Measurements from ENCODE around the gene NUDT1. TPM values are rescaled to one million over a fixed set of nuclear protein-coding genes. Genes with fewer than 3 reads are reported as not detected.

NUDT1 gene
- total and polyA plus RNA-seq, 12 donors, result 2.5 to 17.3 (median 8.7) TPM

- DNase-seq, result peak in 2 of 7 donors; percentile 2 to 15
- Histone ChIP-seq H3K4me3 (no peak overlapping the region), H3K27ac (no peak overlapping the region), H3K27me3 (no peaks in the 10 kb centered on the region), H3K36me3 (replicated peaks in 1 of 2) (peaks cover 0 to 10% of the 10 kb centered on the region in 2 donors), H3K9me3 (replicated peaks in 1 of 3) (no peaks in the 10 kb centered on the region), H3K4me1 (replicated peaks in 1 of 2) (no peaks in the 10 kb centered on the region)
- TF ChIP-seq POLR2A (IDR thresholded peaks at IDR 0.05) (no peak), CTCF (IDR thresholded peaks at IDR 0.05) (no peak)
- 93 to 95% (median 94%) methylated on average over 6 to 15 of the region's 15 CpGs for WGBS, 4 donors
- intact Hi-C loops (cut with DNase I), result no loop called here
Measured at GRCh38 chr7:2198206-2198605, 43.8 kb upstream of the NUDT1 start.

GRCh38 chr7:2198760-2199159, 43.3 kb upstream of the NUDT1 start:
- Histone ChIP-seq H3K4me1 (replicated peaks in 1 of 2) (no peaks in the 10 kb centered on the region), H3K4me3 (no peak overlapping the region), H3K27ac (no peak overlapping the region), H3K36me3 (replicated peaks in 1 of 2) (peaks cover 0 to 10% of the 10 kb centered on the region in 2 donors), H3K27me3 (no peaks in the 10 kb centered on the region), H3K9me3 (replicated peaks in 1 of 3) (no peaks in the 10 kb centered on the region)
- no peak for TF ChIP-seq POLR2A (IDR thresholded peaks at IDR 0.05)
- no peak for TF ChIP-seq CTCF (IDR thresholded peaks at IDR 0.05)
- peak in 1 of 7 donors; percentile 2 for DNase-seq
- intact Hi-C loops (cut with DNase I), result no loop called here
- 92 to 100% (median 92%) methylated on average over 2 to 10 of the region's 10 CpGs; no CpG with 5 or more reads in 1 of the 4 donors for WGBS, 4 donors

GRCh38 chr7:2199528-2199927, 42.5 kb upstream of the NUDT1 start:
- 95 to 99% (median 96%) methylated on average over 9 to 16 of the region's 16 CpGs for whole genome bisulfite sequencing, 4 donors
- TF ChIP-seq CTCF (IDR thresholded peaks at IDR 0.05) (no peak), POLR2A (IDR thresholded peaks at IDR 0.05) (no peak)
- intact Hi-C loops (cut with DNase I), result no loop called here
- Histone ChIP-seq H3K9me3 (replicated peaks in 1 of 3) (no peaks in the 10 kb centered on the region), H3K4me1 (replicated peaks in 1 of 2) (no peaks in the 10 kb centered on the region), H3K27me3 (no peaks in the 10 kb centered on the region), H3K27ac (no peak overlapping the region), H3K4me3 (no peak overlapping the region), H3K36me3 (replicated peaks in 1 of 2) (peaks cover 0 to 10% of the 10 kb centered on the region in 2 donors)
- DNase-seq, result peak in 1 of 7 donors; percentile 6

- H3K27ac ChIP-seq, result no peak overlapping the region
- intact Hi-C loops (cut with DNase I), result loop anchor here in 1 of 2 donors (10.0 kb wide), 1 partner anchor 525 kb away; the partner anchor contains the start of gene ELFN1
- H3K9me3 ChIP-seq (replicated peaks in 1 of 3), result no peaks in the 10 kb centered on the region
- H3K4me1 ChIP-seq (replicated peaks in 1 of 2), result no peaks in the 10 kb centered on the region
- 96 to 97% (median 96%) methylated on average over 11 to 25 of the region's 25 CpGs for WGBS, 4 donors
- DNase-seq, result peak in 1 of 7 donors; percentile 9
- no peak overlapping the region for H3K4me3 ChIP-seq
- H3K36me3 ChIP-seq (replicated peaks in 1 of 2), result peaks cover 0 to 10% of the 10 kb centered on the region in 2 donors
- no peaks in the 10 kb centered on the region for H3K27me3 ChIP-seq
- TF ChIP-seq POLR2A (IDR thresholded peaks at IDR 0.05) (no peak), CTCF (IDR thresholded peaks at IDR 0.05) (no peak)
Measured at GRCh38 chr7:2199956-2200583, 42.0 kb upstream of the NUDT1 start.
